Sigmoid colon (tissue), 7 donors: ENCODE measurements around the gene PODXL2. TPM values are rescaled to one million over a fixed set of nuclear protein-coding genes. Genes with fewer than 3 reads are reported as not detected.
"Not testable (repeated sequence)": the region's sequence is repeated elsewhere in the genome, so short reads cannot be mapped to it uniquely, and the experiment has no call there.

Source experiments
- DNase-seq: peaks from one replicate; pipeline ENCODE4 v3.0.0-alpha.2; 2019
- H3K27ac ChIP-seq, 4 donors: fragments of 200-600 bp; sonication (generic); one replicate each; pipeline ENCODE4 v1.5.1; 2016 to 2019; ENCODE audit warnings: mild to moderate bottlenecking in 1 of 4
- H3K27me3 ChIP-seq, 3 donors: fragments of 200-600 bp; sonication (generic); one replicate each; pipeline ENCODE4 v1.5.1; 2019; ENCODE audit warnings: mild to moderate bottlenecking in 1 of 3
- H3K36me3 ChIP-seq, 4 donors: fragments of 200-600 bp; sonication (generic); one replicate each; pipeline ENCODE4 v1.5.1; 2016 to 2019
- H3K4me1 ChIP-seq, 4 donors: fragments of 200-600 bp; sonication (generic); one replicate each; pipeline ENCODE4 v1.5.1; 2017 to 2019
- H3K4me3 ChIP-seq, 4 donors: fragments of 200-600 bp; sonication (generic); one replicate each; pipeline ENCODE4 v1.5.1; 2017 to 2019; ENCODE audit warnings: mild to moderate bottlenecking in 2 of 4, moderate library complexity in 1 of 4
- H3K9me3 ChIP-seq, 4 donors: fragments of 200-600 bp in 3 of 4; sonication (generic) in 3 of 4; one replicate each; pipeline versions ENCODE4 v1.5.1 to v1.6.1; 2013 to 2019
- EP300 ChIP-seq, 4 donors: sonication (generic); formaldehyde crosslinking; IDR thresholded peaks; one replicate each; pipeline ENCODE4 v1.6.1; 2017; ENCODE audit warnings: antibody characterized with exemption in 4 of 4
- POLR2A ChIP-seq, 2 donors: fragments of 450-650 bp; IDR thresholded peaks; one replicate each; pipeline ENCODE4 v1.6.1; 2016; ENCODE audit warnings: antibody characterized with exemption in 2 of 2, mild to moderate bottlenecking in 2 of 2, moderate library complexity in 2 of 2
- POLR2AphosphoS5 ChIP-seq, 4 donors: sonication (generic); formaldehyde crosslinking; IDR thresholded peaks; one replicate each; pipeline ENCODE4 v1.6.1; 2017; ENCODE audit warnings: antibody characterized with exemption in 4 of 4
- WGBS, 2 donors: extraction: QIAGEN DNeasy Blood & Tissue Kit; methylation state at CpG; one replicate each; pipeline ENCODE4 v1.1.7; 2013; 5-methylcytosine and 5-hydroxymethylcytosine counted together
- intact Hi-C: fragments of 100-400 bp; cut with DNase I; formaldehyde crosslinking; loops from one replicate; pipeline ENCODE4 v1.15.1; 2023
- polyA plus RNA-seq, 3 donors: library from polyadenylated mRNA; stranded (reverse); fragments of 200-250 nt; gene quantifications; one replicate each; pipeline ENCODE4 v1.2.3, GENCODE V29; 2013
- total RNA-seq, 4 donors: library from RNA; depleted of rRNA; stranded (reverse); fragments of >200 nt; gene quantifications; one replicate each; pipeline ENCODE4 v1.1.0, GENCODE V29; 2016
- TF ChIP-seq, protein P1 (sequence below), 4 experiments: fragments of 450-650 bp in 3 of 4; fragments of 200-600 bp in 1 of 4; IDR thresholded peaks; one replicate each; pipeline ENCODE4 v1.5.1; 2016 to 2019; ENCODE audit warnings: antibody characterized with exemption in 4 of 4, mild to moderate bottlenecking in 3 of 4, moderate library complexity in 2 of 4
- donor health status: healthy with polysubstance abuse.
- donor health status: Bipolar disorder and iron deficiency.
- donor health status: healthy.

The PODXL2 gene
- total and polyA plus RNA-seq, 7 donors: 2.0 to 16.7 (median 2.8) TPM

DNA sequence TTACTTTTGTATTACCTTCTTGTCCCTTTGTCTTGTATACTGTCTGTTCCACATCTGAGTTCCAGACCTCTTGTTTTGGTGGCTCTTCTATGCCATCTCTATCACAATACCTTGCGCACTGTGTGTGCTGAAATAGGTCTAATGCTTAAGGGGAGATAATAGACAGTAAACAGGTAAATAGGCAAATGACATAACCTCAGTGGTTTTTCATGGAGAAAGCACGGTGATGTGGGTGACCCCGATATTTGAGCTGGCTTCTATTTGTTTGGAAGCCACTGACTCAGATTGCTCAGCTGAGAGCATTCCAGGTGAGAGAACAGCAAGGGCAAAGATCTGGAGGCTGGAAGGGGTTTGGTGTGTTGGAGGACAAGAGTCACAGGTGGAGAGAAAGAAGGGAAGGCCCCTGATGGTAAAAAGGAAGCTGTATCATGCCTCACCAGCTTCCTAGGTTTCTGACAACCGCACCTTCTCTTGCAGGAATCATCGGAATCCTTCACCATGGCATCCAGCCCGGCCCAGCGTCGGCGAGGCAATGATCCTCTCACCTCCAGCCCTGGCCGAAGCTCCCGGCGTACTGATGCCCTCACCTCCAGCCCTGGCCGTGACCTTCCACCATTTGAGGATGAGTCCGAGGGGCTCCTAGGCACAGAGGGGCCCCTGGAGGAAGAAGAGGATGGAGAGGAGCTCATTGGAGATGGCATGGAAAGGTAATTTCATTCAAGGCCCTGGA is 30.0 kb upstream of the PODXL2 start:
- DNase-seq: no peak
- no peaks in the 10 kb centered on the region for H3K36me3 ChIP-seq
- intact Hi-C loops: loop anchor here (5.0 kb wide), 2 partner anchors 73 to 223 kb away; partner anchors contain the start of genes ABTB1 and MGLL
- WGBS, 2 donors: 28 to 60% methylated on average over 14 of the region's 14 CpGs
- no peak for TF ChIP-seq POLR2A (IDR thresholded peaks at IDR 0.05)
- TF ChIP-seq POLR2AphosphoS5 (IDR thresholded peaks at IDR 0.05): no peak
- TF ChIP-seq, protein P1, sequence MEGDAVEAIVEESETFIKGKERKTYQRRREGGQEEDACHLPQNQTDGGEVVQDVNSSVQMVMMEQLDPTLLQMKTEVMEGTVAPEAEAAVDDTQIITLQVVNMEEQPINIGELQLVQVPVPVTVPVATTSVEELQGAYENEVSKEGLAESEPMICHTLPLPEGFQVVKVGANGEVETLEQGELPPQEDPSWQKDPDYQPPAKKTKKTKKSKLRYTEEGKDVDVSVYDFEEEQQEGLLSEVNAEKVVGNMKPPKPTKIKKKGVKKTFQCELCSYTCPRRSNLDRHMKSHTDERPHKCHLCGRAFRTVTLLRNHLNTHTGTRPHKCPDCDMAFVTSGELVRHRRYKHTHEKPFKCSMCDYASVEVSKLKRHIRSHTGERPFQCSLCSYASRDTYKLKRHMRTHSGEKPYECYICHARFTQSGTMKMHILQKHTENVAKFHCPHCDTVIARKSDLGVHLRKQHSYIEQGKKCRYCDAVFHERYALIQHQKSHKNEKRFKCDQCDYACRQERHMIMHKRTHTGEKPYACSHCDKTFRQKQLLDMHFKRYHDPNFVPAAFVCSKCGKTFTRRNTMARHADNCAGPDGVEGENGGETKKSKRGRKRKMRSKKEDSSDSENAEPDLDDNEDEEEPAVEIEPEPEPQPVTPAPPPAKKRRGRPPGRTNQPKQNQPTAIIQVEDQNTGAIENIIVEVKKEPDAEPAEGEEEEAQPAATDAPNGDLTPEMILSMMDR (IDR thresholded peaks at IDR 0.05): no peak
- TF ChIP-seq EP300 (IDR thresholded peaks at IDR 0.05): no peak
- peaks cover 0 to 16% (median 11%) of the 10 kb centered on the region in 4 donors for H3K4me1 ChIP-seq
- no peaks in the 10 kb centered on the region for H3K27me3 ChIP-seq
- H3K4me3 ChIP-seq: peak overlapping the region in 3 of 4 donors; percentile 53 to 63 (median 60)
- no peaks in the 10 kb centered on the region for H3K9me3 ChIP-seq
- peak overlapping the region; percentile 59 to 79 (median 69) for H3K27ac ChIP-seq

DNA sequence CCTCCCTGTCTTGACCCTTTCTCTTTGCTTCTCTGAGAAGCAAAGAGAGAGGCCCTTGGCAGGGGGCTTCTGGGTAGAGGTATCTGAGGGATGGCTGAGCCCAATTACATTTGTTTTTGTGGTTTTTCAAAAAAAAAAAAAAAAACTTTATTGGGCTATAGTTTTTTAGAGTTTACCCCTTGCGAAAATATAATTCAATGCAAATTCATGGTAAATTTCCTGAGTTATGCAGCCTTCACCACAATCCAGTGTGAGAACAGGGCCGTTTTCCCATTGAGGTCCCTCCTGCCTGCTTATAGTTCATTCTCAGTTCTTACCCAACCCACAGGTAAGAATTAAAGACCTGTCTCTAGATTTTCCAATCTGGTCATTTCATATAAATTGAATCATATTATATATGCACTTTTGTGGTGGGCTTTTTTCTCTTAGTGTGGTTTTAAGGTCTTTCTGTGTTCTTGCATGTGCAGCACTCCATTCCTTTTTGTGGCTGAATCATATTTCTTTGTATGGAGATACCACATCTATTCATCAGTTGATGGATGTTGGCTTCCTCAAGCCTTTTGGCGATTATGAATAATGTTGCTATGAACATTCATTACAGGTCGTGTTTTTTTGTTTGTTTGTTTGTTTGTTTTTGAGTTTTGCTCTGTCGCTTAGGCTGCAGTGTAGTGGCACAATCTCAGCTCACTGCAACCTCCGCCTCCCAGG is 28.1 kb upstream of the PODXL2 start:
- TF ChIP-seq POLR2AphosphoS5 (IDR thresholded peaks at IDR 0.05) (no peak), EP300 (IDR thresholded peaks at IDR 0.05) (no peak), POLR2A (IDR thresholded peaks at IDR 0.05) (no peak)
- TF ChIP-seq, protein P1 (IDR thresholded peaks at IDR 0.05): no peak
- Histone ChIP-seq H3K27ac (no peak overlapping the region), H3K4me1 (peaks cover 0 to 16% (median 11%) of the 10 kb centered on the region in 4 donors), H3K36me3 (peaks cover 0 to 8% (median 0%) of the 10 kb centered on the region in 4 donors), H3K9me3 (no peaks in the 10 kb centered on the region), H3K27me3 (no peaks in the 10 kb centered on the region), H3K4me3 (no peak overlapping the region)
- intact Hi-C loops: no loop called here
- 83 to 86% methylated on average over 6 of the region's 6 CpGs for WGBS, 2 donors
- no peak for DNase-seq

DNA sequence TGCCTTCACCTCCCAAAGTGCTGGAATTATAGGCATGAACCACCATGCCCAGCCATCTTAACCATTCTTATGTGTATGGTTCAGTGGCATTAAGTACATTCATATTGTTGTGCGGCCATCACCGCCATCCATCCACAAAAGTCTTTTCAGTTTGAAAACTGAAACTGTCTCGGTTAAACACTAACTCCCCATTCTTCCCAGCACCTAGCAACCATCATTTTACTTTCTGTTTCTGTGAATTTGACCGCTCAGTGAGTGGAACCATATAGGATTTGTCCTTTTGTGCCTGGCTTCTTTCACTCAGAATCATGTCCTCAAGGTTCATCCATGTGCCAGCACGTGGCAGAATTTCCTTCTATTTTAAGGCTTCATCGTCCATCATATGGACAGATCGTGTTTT is 24.9 kb upstream of the PODXL2 start:
- H3K9me3 ChIP-seq: no peaks in the 10 kb centered on the region
- peaks cover 0 to 1% (median under 1%) of the 10 kb centered on the region in 4 donors for H3K4me1 ChIP-seq
- no peak for DNase-seq
- H3K27me3 ChIP-seq: no peaks in the 10 kb centered on the region
- peaks cover 0 to 34% (median 0%) of the 10 kb centered on the region in 4 donors for H3K36me3 ChIP-seq
- TF ChIP-seq, protein P1 (IDR thresholded peaks at IDR 0.05): no peak
- TF ChIP-seq EP300 (IDR thresholded peaks at IDR 0.05): no peak
- no peak for TF ChIP-seq POLR2AphosphoS5 (IDR thresholded peaks at IDR 0.05)
- TF ChIP-seq POLR2A (IDR thresholded peaks at IDR 0.05): no peak
- intact Hi-C loops: no loop called here
- no peak overlapping the region for H3K4me3 ChIP-seq
- WGBS, 2 donors: 90 to 94% methylated on average over 7 of the region's 7 CpGs
- no peak overlapping the region for H3K27ac ChIP-seq

DNA sequence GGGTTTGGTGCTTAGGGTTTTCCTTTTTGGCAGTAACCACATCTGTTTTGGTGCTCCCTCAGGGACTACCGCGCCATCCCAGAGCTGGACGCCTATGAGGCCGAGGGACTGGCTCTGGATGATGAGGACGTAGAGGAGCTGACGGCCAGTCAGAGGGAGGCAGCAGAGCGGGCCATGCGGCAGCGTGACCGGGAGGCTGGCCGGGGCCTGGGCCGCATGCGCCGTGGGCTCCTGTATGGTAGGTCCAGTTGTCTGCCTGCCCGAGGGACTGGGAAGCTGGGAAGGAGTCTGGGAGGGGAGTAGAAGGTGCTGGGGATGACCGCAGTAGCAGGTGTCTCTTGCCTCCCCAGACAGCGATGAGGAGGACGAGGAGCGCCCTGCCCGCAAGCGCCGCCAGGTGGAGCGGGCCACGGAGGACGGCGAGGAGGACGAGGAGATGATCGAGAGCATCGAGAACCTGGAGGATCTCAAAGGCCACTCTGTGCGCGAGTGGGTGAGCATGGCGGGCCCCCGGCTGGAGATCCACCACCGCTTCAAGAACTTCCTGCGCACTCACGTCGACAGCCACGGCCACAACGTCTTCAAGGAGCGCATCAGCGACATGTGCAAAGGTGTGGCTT is 24.3 kb upstream of the PODXL2 start:
- no peak for TF ChIP-seq EP300 (IDR thresholded peaks at IDR 0.05)
- no peaks in the 10 kb centered on the region for H3K27me3 ChIP-seq
- WGBS, 2 donors: 94 to 97% methylated on average over 41 of the region's 41 CpGs
- no peaks in the 10 kb centered on the region for H3K4me1 ChIP-seq
- no peak overlapping the region for H3K4me3 ChIP-seq
- no peak overlapping the region for H3K27ac ChIP-seq
- DNase-seq: no peak
- H3K9me3 ChIP-seq: no peaks in the 10 kb centered on the region
- peaks cover 0 to 34% (median 0%) of the 10 kb centered on the region in 4 donors for H3K36me3 ChIP-seq
- intact Hi-C loops: no loop called here

DNA sequence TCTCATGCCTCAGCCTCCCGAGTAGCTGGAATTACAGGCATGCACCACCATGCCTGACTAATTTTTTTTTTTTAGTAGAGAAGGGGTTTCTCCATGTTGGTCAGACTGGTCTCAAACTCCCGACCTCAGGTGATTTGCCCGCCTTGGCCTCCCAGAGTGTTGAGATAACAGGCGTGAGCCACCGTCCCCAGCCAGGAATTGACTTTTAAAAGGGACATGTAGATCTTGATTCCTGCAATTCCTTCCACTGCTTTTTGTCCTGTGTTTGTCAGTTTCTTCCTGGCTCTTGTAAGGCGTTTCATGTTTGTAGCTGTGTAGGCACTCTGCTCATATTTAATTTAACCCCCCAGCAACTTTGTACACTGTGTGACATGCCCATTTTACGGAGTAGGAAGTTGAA is 23.4 kb upstream of the PODXL2 start:
- WGBS, 2 donors: 95 to 96% methylated on average over 7 of the region's 7 CpGs
- H3K9me3 ChIP-seq, intact Hi-C loops, H3K27ac ChIP-seq, H3K4me1 ChIP-seq, H3K27me3 ChIP-seq, H3K4me3 ChIP-seq, DNase-seq: not testable (repeated sequence)
- H3K36me3 ChIP-seq: peaks cover 0 to 41% (median 0%) of the 10 kb centered on the region in 4 donors
